Body of pancreas (tissue), 4 donors: ENCODE data around the gene TBL2.

Source experiments
- CTCF ChIP-seq, 7 experiments: fragments of 450-650 bp in 4 of 7; fragments of 200-600 bp in 3 of 7; sonication (generic) in 3 of 7; IDR thresholded peaks; one replicate each; pipeline ENCODE4 v1.5.1; 2016 to 2019; ENCODE audit warnings: antibody characterized with exemption in 7 of 7
- POLR2A ChIP-seq, 3 donors: fragments of 450-650 bp; IDR thresholded peaks; one replicate each; pipeline ENCODE4 v1.6.1; 2016; ENCODE audit warnings: antibody characterized with exemption in 3 of 3, mild to moderate bottlenecking in 2 of 3

GRCh38 chr7:73518470-73518869 is 59.9 kb downstream of the TBL2 start:
- no peak for TF ChIP-seq CTCF (IDR thresholded peaks at IDR 0.05)
- no peak for TF ChIP-seq POLR2A (IDR thresholded peaks at IDR 0.05)
